GM12891 (cell line): Measurements from ENCODE around the gene ANO9.

Source experiments
- DNase-seq: peaks from one replicate; pipeline ENCODE4 v3.0.0; 2011; ENCODE audit warnings: low spot score; ENCODE audit not compliant: insufficient read length
- FAIRE-seq: peaks from 2 replicates; lab custom pipeline; 2011; peaks lifted over from hg19 to GRCh38; lab: Jason Lieb, UNC
- PAX5 ChIP-seq: IDR thresholded peaks from 2 replicates; pipeline ENCODE4 v1.6.1; 2011; ENCODE audit warnings: low read length, moderate library complexity, mild to moderate bottlenecking; ENCODE audit not compliant: insufficient read depth, severe bottlenecking
- POLR2A ChIP-seq: IDR thresholded peaks from 2 replicates; pipeline ENCODE4 v1.6.1; 2011; ENCODE audit warnings: low read depth, low read length, control low read depth
- POLR2AphosphoS5 ChIP-seq: IDR thresholded peaks from 2 replicates; pipeline ENCODE4 v1.6.1; 2011; ENCODE audit warnings: low read depth, low read length, control low read depth
- POU2F2 ChIP-seq: IDR thresholded peaks from 2 replicates; pipeline ENCODE4 v1.6.1; 2011; ENCODE audit warnings: low read depth, mild to moderate bottlenecking, control low read depth, low read length, moderate library complexity
- SPI1 ChIP-seq: IDR thresholded peaks from 2 replicates; pipeline ENCODE4 v1.6.1; 2011; ENCODE audit warnings: low read depth, low read length, control low read depth
- TAF1 ChIP-seq: IDR thresholded peaks from 2 replicates; pipeline ENCODE4 v1.6.1; 2011; ENCODE audit warnings: low read depth, low read length, control low read depth

ANO9 gene

DNA sequence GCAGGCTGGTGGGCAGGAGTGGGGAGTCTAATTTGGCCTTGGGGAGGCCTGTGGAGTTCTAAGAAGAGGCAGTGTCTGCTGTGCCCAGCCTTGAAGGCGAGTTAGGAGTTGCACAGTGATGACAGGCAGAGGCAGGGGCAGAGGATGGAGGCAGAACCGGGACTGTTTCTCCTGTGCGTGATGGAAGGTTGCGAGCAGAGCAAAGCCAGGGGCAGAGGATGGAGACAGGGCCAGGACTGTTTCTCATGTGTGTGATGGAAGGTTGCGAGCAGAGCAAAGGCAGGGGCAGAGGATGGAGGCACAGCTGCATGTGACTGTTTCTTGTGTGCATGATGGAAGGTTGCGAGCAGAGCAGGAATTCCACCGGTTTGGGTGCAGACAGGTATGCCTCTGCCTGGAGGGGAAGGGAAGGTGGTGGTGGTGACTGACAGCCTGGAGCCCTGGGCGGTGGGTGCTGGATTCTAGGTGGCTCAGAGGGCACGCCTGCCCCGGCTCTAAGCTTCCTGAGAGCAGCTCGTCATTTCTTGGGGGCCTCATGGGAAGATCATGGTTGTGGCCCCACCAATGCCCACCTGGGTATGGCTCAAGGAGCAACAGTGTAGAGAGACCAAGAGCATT lies 63.8 kb downstream of the ANO9 start:
- FAIRE-seq (no peak), DNase-seq (no peak)
- TF ChIP-seq POU2F2 = no peak
- TF ChIP-seq POLR2AphosphoS5 = no peak
- no peak for TF ChIP-seq PAX5
- TF ChIP-seq TAF1 = no peak
- TF ChIP-seq POLR2A = no peak
- no peak for TF ChIP-seq SPI1

DNA sequence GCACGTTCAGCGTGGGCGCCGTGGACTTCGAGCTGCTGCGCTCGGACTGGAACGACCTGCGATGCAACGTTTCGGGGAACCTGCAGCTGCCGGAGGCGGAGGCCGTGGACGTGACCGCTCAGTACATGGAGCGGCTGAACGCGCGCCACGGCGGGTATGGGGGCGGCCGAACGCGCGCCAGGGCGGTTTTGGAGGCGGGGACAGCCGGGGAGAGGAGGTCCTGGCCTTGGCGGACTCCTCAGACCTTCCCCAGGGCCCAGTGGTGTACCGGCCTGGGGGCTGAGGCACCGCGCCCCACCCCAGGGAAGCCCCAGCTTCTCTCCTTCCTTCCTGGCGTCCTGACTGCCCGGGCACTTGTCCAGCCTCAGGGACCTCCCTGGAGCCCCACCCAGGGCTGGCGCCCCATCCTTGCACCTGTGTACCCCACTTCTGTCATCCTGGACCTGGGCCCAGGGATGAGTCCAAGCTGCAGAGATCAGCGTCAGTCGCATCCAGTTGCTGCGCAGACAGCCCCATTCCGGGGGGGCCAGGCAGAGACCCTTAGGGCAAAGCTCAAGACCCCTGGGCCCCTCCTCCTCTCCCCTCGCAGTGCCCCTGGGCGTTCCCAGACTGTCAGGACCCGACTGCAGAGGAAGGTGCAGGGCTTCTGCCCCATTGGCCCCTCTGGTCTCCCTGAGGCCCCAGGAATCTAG lies 64.5 kb downstream of the ANO9 start:
- DNase-seq (no peak), FAIRE-seq (no peak)
- TF ChIP-seq PAX5 = no peak
- no peak for TF ChIP-seq POLR2A
- no peak for TF ChIP-seq TAF1
- TF ChIP-seq SPI1 = no peak
- TF ChIP-seq POU2F2 = no peak
- TF ChIP-seq POLR2AphosphoS5 = no peak

DNA sequence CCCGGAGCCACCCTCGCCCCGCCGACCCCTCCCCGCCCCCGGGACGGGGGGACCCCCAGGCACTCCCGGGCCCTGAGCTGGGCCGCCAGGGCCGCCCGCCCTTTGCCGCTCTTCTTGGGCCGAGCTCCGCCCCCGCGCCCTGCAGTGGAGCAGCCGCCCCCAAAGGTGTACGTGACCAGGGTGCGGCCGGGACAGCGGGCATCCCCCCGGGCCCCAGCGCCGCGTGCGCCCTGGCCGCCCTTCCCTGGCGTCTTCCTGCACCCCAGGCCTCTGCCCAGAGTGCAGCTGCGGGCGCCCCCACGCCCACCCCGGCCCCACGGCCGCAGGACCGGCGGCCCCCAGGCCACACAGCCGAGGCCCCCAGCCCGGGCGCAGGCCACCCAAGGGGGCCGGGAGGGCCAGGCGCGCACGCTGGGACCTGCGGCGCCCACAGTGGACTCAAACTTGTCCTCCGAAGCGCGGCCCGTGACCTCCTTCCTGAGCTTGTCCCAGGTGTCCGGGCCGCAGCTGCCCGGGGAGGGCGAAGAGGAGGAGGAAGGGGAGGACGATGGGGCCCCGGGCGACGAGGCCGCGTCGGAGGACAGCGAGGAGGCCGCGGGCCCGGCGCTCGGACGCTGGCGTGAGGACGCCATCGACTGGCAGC lies 65.2 kb downstream of the ANO9 start:
- DNase-seq (no peak), FAIRE-seq (no peak)
- no peak for TF ChIP-seq SPI1
- no peak for TF ChIP-seq POU2F2
- TF ChIP-seq POLR2AphosphoS5 = no peak
- no peak for TF ChIP-seq PAX5
- TF ChIP-seq TAF1 = no peak
- no peak for TF ChIP-seq POLR2A

DNA sequence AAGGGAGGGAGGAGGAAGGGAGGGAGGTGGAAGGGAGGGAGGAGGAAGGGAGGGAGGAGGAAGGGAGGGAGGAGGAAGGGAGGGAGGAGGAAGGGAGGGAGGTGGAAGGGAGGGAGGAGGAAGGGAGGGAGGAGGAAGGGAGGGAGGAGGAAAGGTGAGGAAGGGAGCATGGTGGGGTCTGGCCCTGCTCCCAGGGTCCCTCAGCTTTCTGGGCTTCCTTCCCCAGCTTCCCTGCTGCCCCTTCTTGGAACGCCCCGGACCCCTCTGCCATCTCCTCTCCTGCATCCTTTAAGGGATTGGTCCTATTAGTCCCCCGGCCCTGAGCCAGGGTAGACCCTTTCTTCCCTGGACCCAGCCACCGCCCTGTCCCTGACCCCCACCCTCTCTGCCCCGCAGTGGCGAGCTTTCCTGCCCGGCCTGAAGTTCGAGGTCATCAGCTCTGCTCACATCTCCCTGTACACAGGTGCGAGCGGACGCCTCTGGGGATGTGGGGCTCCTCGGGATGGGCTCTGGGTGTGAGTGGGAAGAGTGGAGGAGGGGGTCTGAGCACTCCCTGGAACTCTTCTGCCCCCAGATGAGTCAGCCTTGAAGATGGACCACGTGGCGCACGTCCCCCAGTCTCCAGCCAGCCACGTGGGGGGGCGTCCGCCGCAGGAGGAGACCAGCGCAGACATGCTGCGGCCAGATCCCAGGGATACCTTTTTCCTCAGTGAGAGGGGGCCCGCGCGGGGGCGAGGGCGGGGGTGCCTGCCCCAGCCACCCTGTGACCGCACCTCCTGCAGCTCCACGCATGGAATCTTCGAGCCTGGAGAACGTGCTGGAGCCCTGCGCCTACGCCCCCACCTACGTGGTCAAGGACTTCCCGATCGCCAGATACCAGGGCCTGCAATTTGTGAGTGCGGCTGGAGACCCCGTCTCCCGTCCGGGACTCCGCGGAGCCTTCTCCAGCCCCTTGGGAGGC lies 66.5 kb downstream of the ANO9 start:
- TF ChIP-seq PAX5 = no peak
- TF ChIP-seq POU2F2 = no peak
- TF ChIP-seq TAF1 = no peak
- no peak for TF ChIP-seq SPI1
- no peak for TF ChIP-seq POLR2AphosphoS5
- no peak for TF ChIP-seq POLR2A
- FAIRE-seq (no peak), DNase-seq (no peak)

DNA sequence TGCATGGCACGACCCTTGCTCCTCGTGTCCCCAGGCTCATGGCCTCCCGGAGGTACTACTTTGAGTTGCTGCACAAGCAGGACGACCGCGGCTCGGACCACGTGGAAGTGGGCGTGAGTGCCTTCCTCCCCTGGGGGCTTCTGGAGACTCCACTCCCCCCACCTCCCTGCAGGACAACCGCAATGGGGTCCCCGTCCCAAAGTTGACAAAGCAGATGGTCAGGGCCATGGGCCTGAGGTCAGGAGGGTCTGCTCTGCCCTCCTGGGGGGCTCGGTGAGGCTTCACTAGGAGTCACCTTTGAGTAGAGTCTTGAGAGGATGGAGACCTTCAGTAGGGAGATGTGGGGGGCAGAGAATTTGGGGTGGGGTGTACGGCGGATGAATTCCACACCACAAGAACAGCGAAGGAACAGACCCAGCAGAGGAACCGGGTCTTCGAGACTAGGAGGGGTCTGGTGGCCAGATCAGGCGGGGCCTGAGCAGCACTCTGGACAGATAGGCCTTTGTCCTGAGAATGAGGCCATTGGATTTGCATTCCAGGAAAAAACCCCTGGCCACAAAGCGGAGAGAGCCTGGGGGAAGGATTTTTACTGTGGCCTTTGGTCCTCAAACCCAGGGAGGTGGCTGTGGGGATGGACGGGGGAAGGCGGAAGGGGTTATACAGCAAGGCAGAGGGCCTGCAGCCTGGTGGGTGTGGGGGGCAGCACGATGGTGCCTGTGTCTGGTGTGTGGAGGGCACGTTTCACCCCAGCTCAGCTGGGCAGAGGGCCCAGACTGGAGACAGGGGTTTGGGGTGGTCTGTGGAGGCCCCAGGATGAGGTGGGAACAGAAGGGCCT lies 67.9 kb downstream of the ANO9 start:
- no peak for FAIRE-seq

DNA sequence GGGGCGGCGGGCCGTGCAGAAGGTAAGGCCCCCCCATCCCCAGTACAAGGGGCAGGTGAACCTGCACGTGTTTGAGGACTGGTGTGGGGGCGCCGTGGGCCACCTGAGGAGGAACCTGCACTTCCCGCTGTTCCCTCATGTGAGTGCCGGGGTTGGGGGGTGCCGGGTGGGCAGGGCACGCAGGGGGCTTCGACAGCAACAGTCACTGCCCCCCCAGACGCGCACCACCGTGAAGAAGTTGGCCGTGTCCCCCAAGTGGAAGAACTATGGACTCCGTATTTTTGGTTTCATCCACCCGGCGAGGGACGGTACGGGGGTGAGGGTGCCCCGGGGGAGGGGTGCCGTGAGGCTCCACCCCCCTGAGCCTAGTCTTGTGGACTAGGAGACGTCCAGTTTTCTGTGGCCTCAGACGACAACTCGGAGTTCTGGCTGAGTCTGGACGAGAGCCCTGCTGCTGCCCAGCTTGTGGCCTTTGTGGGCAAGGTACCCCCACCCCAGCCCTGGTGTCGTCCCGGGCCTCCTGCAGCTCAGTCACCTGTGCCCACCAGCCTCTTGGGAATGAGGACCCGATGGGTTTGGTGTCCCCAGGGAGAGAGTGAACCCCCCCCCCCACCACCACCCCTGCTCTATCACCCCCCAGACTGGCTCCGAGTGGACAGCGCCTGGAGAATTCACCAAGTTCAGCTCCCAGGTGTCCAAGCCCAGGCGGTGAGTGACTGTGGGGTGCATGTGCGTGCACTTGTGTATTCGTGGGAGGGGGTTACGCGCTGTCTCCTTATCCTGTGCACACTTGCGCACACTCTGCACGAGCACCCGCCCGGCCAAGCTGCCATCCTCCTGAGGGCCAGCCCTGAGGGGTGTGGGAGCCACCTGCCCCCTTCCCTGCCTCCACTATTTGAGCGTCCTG lies 68.7 kb downstream of the ANO9 start:
- DNase-seq (no peak), FAIRE-seq (no peak)
- TF ChIP-seq POLR2A (no peak), POLR2AphosphoS5 (no peak), POU2F2 (no peak), SPI1 (no peak), PAX5 (no peak), TAF1 (no peak)

More for the DNA sequence above, 67.9 kb downstream of the ANO9 start:
- no peak for DNase-seq
- no peak for TF ChIP-seq TAF1
- no peak for TF ChIP-seq PAX5
- TF ChIP-seq POU2F2 = no peak
- no peak for TF ChIP-seq SPI1
- TF ChIP-seq POLR2AphosphoS5 = no peak
- no peak for TF ChIP-seq POLR2A

DNA sequence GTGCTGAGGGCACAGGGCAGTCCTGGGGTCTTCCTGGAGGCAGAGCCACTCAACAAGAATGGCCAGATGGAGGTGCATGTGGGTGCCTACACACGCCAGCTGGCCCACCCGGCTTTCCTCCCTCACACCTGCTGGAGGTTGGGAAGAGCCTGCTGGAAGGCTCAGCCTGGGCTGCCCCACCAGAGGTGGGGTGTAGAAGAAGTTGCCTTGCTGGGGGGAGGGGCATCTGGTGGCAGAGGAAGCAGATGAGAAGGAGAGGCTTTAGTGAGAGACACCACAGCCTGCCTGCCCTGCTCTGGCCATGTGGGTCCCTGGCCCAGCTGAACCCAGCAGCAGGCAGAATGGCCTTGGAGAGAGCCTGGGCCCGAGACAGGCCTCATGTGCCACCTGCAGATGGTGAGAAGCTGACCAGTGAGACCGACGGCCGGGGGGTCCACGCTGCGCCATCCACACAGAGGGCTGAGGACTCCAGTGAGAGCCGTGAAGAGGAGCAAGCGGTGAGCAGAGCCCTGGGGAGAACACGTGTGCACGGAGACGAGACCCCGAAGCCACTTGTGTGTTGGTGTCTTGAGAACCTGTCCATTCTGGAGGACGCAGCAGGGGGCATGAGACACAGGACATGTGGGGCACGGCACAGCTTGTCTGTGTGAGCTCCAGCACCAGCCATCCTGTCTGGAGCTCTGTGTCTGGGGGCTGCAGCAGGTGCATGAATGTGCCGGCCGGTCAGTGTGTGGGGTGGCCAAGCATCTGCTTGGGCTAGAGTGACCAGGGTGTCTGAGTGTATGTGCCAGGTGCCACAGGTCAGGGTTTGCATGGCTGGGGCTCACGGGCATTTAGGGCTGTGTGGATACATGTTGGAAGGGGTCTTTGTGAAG lies 69.9 kb downstream of the ANO9 start:
- no peak for FAIRE-seq
- no peak for DNase-seq
- TF ChIP-seq POLR2AphosphoS5 = no peak
- TF ChIP-seq PAX5 = no peak
- TF ChIP-seq POLR2A = no peak
